B cell (primary cell): Measurements from ENCODE around the gene NUAK2. TPM values are rescaled to one million over a fixed set of nuclear protein-coding genes. Genes with fewer than 3 reads are reported as not detected.

Source experiments
- ATAC-seq: fragments of 200-7000 bp; cut with Tn5 transposase; one replicate; pipeline ENCODE4 v1.10.0; 2021; ENCODE audit warnings: low read depth, mild to moderate bottlenecking, moderate number of reproducible peaks, moderate library complexity
- CTCF ChIA-PET: fragments of 350-600 bp; sonication (Branson Sonifier 250); formaldehyde crosslinking; loops from one replicate; lab custom pipeline; 2021; ENCODE audit warnings: antibody characterized with exemption, inconsistent platforms; lab: Charles Lee
- POLR2A ChIA-PET: fragments of 350-600 bp; sonication (Branson Sonifier 250); formaldehyde crosslinking; loops from one replicate; lab custom pipeline; 2021; ENCODE audit warnings: antibody characterized with exemption; lab: Charles Lee
- DNase-seq: peaks from one replicate; pipeline ENCODE4 v3.0.0; 2013
- H2AFZ ChIP-seq: 2 replicates; pipeline ENCODE4 v1.6.1; 2012; ENCODE audit warnings: mild to moderate bottlenecking, low read depth, low read length; ENCODE audit not compliant: insufficient read depth, poor library complexity, severe bottlenecking
- H3K27ac ChIP-seq, 2 donors: 1 replicate in 1 of 2; 2 replicates in 1 of 2; pipeline ENCODE4 v1.5.1; 2012 to 2013; ENCODE audit warnings: low read length in 2 of 2, mild to moderate bottlenecking in 2 of 2, moderate library complexity in 1 of 2
- H3K27me3 ChIP-seq, 4 experiments: fragments of 200-600 bp in 1 of 4; sonication (generic) in 1 of 4; replicated peaks in 1 of 4; 1 replicate in 2 of 4; 2 replicates in 2 of 4; pipeline versions ENCODE4 v1.6.1 to v1.7.0; 2013 to 2016; ENCODE audit warnings: low read length in 3 of 4, mild to moderate bottlenecking in 2 of 4, mixed read lengths in 1 of 4, moderate library complexity in 1 of 4; ENCODE audit not compliant: insufficient read depth in 4 of 4, control insufficient read depth in 3 of 4; ENCODE audit errors: control extremely low read depth in 1 of 4
- H3K36me3 ChIP-seq, 2 experiments: replicated peaks in 1 of 2; 1 replicate in 1 of 2; 2 replicates in 1 of 2; pipeline versions ENCODE4 v1.6.1 to v1.7.1; 2013; ENCODE audit warnings: low read length in 1 of 2; ENCODE audit not compliant: insufficient read depth in 2 of 2, control insufficient read depth in 1 of 2; ENCODE audit errors: control extremely low read depth in 1 of 2, extremely low read depth in 1 of 2
- H3K4me1 ChIP-seq, 2 donors: fragments of 200-600 bp in 1 of 2; sonication (generic) in 1 of 2; 1 replicate in 1 of 2; 2 replicates in 1 of 2; pipeline versions ENCODE4 v1.5.1 to v1.6.1; 2013 to 2017; ENCODE audit warnings: low read length in 2 of 2; ENCODE audit not compliant: control insufficient read depth in 2 of 2, insufficient read depth in 2 of 2
- H3K4me2 ChIP-seq: replicated peaks from 2 replicates; pipeline ENCODE3; 2012; ENCODE audit warnings: mild to moderate bottlenecking, low read depth, low read length; ENCODE audit not compliant: poor library complexity, severe bottlenecking
- H3K4me3 ChIP-seq, 5 experiments: fragments of 200-600 bp in 1 of 5; sonication (generic) in 1 of 5; 1 replicate in 3 of 5; 2 replicates in 2 of 5; pipeline versions ENCODE4 v1.5.1 to v1.7.0; 2011 to 2016; ENCODE audit warnings: low read length in 4 of 5, mild to moderate bottlenecking in 4 of 5, low read depth in 2 of 5, control low read depth in 1 of 5, moderate library complexity in 1 of 5; ENCODE audit not compliant: insufficient read depth in 1 of 5; ENCODE audit errors: control extremely low read depth in 1 of 5, extremely low read depth in 1 of 5
- H3K79me2 ChIP-seq: fragments of 200-600 bp; sonication (generic); one replicate; pipeline ENCODE4 v1.6.0; 2016; ENCODE audit warnings: low read length; ENCODE audit not compliant: control insufficient read depth, insufficient read depth
- H3K9ac ChIP-seq: fragments of 200-600 bp; sonication (generic); 2 replicates; pipeline ENCODE4 v1.6.1; 2017; ENCODE audit warnings: mild to moderate bottlenecking, low read length, moderate library complexity
- H3K9me3 ChIP-seq, 3 donors: one replicate each; pipeline versions ENCODE4 v1.6.1 to v1.7.1; 2013; ENCODE audit warnings: low read length in 2 of 3; ENCODE audit not compliant: control insufficient read depth in 2 of 3, insufficient read depth in 1 of 3; ENCODE audit errors: control extremely low read depth in 1 of 3
- H4K20me1 ChIP-seq: 2 replicates; pipeline ENCODE4 v1.6.0; 2012; ENCODE audit warnings: mild to moderate bottlenecking, low read length; ENCODE audit not compliant: insufficient read depth, control insufficient read depth, poor library complexity, severe bottlenecking
- H3K27ac Mint-ChIP-seq: one replicate; pipeline ENCODE4 v1.8.0; 2021; ENCODE audit warnings: mixed read lengths
- H3K27me3 Mint-ChIP-seq: one replicate; pipeline ENCODE4 v1.8.0; 2021; ENCODE audit warnings: mixed read lengths
- H3K4me1 Mint-ChIP-seq: one replicate; pipeline ENCODE4 v1.8.0; 2021; ENCODE audit warnings: mixed read lengths
- H3K4me3 Mint-ChIP-seq: one replicate; pipeline ENCODE4 v1.8.0; 2021; ENCODE audit warnings: mixed read lengths
- H3K9me3 Mint-ChIP-seq: one replicate; pipeline ENCODE4 v1.8.0; 2022; ENCODE audit warnings: mixed read lengths; ENCODE audit not compliant: insufficient read depth
- CTCF ChIP-seq: fragments of 200-600 bp; IDR thresholded peaks from one replicate; pipeline ENCODE4 v1.8.0; 2022; ENCODE audit warnings: antibody characterized with exemption, mild to moderate bottlenecking
- EZH2 ChIP-seq: IDR thresholded peaks from 2 replicates; pipeline ENCODE4 v1.6.1; 2012; ENCODE audit warnings: borderline replicate concordance, low read depth, mild to moderate bottlenecking, moderate library complexity, low read length; ENCODE audit not compliant: insufficient read depth, poor library complexity, severe bottlenecking
- WGBS: methylation state at CpG from one replicate; pipeline ENCODE4 v1.1.5; 2013; ENCODE audit warnings: missing lambda C conversion rate; ENCODE audit not compliant: insufficient coverage; 5-methylcytosine and 5-hydroxymethylcytosine counted together
- intact Hi-C: fragments of 100-400 bp; cut with micrococcal nuclease; formaldehyde crosslinking; loops from one replicate; pipeline ENCODE4 v1.10.0; 2022
- polyA plus RNA-seq: library from polyadenylated mRNA; depleted of rRNA; stranded (reverse); fragments of >200 nt; gene quantifications from 2 replicates; pipeline ENCODE4 v1.2.3, GENCODE V29; 2012
- total RNA-seq, 2 donors: library from RNA; stranded (reverse); fragments of 120-200 nt in 1 of 2; gene quantifications; 1 replicate in 1 of 2; 2 replicates in 1 of 2; pipeline versions ENCODE4 v1.2.3 to v1.2.4, GENCODE V29; 2013 to 2022

The NUAK2 gene
- total and polyA plus RNA-seq, 2 donors (not counting 1 experiment from before 2014, with no cell fraction given): 37.9 to 102 TPM

GRCh38 chr1:205313563-205314308 lies 7.8 kb downstream of the NUAK2 start:
- no peaks in the 10 kb centered on the region for H3K27me3 Mint-ChIP-seq
- ChIA-PET POLR2A (interaction anchor here (0.5 to 17.1 kb wide), 14 partner anchors 10 to 264 kb away, joined by 3 to 372 read pairs (median 8); no protein-coding TSS in a partner anchor), CTCF (interaction anchor here (0.6 to 56.6 kb wide), 8 partner anchors 12 to 797 kb away, joined by 3 to 2421 read pairs (median 5); partner anchors contain the start of genes MDM4, NUAK2 and TMCC2)
- Histone ChIP-seq H3K79me2 (peaks cover 100% of the 10 kb centered on the region), H3K9me3 (no peaks in the 10 kb centered on the region), H3K27ac (peak overlapping the region; percentile 82 to 98), H3K27me3 (no peaks in the 10 kb centered on the region), H3K9ac (peak overlapping the region; percentile 71), H3K4me2 (peak overlapping the region; percentile 96), H4K20me1 (peaks cover 95% of the 10 kb centered on the region), H3K4me1 (peaks cover 88 to 91% of the 10 kb centered on the region in 2 donors), H3K36me3 (peaks cover 2 to 69% of the 10 kb centered on the region in 2 experiments), H3K4me3 (peak overlapping the region; percentile 39 to 74 (median 56)), H2AFZ (peak overlapping the region; percentile 26)
- peak; percentile 83 for ATAC-seq
- WGBS: 10% methylated on average over 15 of the region's 21 CpGs
- TF ChIP-seq EZH2: no peak
- no peak for TF ChIP-seq CTCF
- H3K9me3 Mint-ChIP-seq: no peaks in the 10 kb centered on the region
- intact Hi-C loops: loop anchor here (1.0 to 10.0 kb wide), 5 partner anchors 8 to 321 kb away; partner anchors contain the start of genes ELK4 and NUAK2
- H3K27ac Mint-ChIP-seq: peak overlapping the region; percentile 98
- peak overlapping the region; percentile 94 for H3K4me3 Mint-ChIP-seq
- DNase-seq: peak; percentile 90
- H3K4me1 Mint-ChIP-seq: peaks cover 93% of the 10 kb centered on the region
